ENCODE measurements around the gene CHN1. TPM values are rescaled to one million over a fixed set of nuclear protein-coding genes. Genes with fewer than 3 reads are reported as not detected.
A peak's percentile ranks its signal among the peaks of the same experiment; 100 is the strongest.

Gene CHN1
- total RNA-seq, 1 donor, result 0.54 TPM

DNA sequence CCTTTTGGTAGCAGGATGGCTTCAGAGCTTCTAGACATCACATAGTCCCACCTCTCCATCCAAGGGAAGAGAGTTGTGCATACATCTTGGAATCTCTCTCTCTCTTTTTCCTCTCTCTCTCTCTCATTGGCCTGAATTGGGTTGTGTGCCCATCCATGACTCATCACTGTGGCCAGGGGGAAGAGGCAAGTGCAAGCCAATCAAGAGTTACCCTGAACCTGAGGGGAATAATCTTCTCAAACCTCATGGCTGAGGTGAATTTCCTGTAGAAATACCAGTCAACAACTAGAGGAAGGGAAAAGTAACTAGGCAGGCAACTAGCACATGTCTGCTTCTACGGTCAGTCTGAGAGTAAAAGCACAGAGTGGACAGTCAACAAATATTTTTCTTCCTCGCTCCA lies 7.3 kb upstream of the CHN1 start:
- no peak for DNase-seq (ENCODE audit: low read depth in 2 of 3, low spot score in 2 of 3)

- DNase-seq (ENCODE audit: low read depth in 2 of 3, low spot score in 2 of 3), result no peak
These were observed 6.3 kb upstream of the CHN1 start for GRCh38 chr2:175011505-175011904.

GRCh38 chr2:175010848-175011254 lies 5.7 kb upstream of the CHN1 start:
- no peak for DNase-seq (ENCODE audit: low read depth in 2 of 3, low spot score in 2 of 3)

DNA sequence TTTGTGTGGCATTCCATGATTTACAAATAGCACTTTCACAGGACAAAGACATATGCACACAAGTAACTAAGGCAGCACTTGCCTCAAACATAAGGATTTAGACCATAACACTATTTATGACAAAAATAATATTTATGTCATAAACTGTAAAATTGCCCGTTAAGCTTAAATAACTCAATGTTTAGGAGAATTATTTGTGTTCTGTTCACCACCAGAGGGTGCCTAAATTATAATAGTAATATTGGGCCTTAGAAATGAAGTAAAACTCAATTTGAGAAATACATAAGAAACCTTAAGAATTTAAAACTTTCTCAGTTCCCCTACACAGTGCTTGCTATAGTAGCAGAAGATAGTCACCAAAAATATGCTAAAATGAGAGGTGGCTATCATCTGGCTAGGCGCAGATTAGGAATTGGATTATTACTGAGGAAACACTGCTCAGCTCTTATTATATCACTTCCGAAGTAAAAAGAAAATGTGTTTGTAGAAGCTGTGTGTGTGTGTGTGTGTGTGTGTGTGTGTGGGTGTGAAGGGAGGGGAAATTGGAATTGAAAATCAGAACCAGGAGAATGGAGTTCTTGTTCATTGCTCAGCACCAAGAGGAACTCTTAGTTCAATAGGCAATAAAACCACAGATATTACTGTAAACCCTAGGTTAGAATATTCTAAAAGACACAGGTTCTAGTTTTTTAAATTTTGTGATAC lies 4.9 kb upstream of the CHN1 start:
- no peak for DNase-seq (ENCODE audit: low read depth in 2 of 3, low spot score in 2 of 3)

GRCh38 chr2:175008801-175009495 lies 3.8 kb upstream of the CHN1 start:
- DNase-seq (ENCODE audit: low read depth in 2 of 3, low spot score in 2 of 3), result no peak

DNA sequence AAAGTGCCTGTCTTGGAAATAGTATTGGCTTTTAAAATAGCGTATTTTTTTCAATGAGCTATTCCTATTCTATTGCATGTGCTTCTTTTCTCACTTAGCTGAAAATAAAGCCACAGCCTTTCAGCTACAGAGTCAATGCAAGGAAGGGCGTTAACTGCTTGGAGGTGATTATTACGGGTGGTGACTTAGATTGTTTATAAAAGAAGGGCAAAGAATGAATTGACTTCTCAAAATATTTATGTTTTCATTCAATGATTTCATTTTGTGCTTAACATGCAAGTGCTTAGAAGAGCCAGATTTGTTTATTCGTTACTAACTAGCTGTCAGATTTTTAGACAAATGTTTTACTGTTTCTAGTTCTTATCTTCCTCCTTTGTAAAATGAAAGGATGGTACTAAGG lies 2.8 kb upstream of the CHN1 start:
- no peak for DNase-seq (ENCODE audit: low read depth in 2 of 3, low spot score in 2 of 3)

- no peak for DNase-seq (ENCODE audit: low read depth in 2 of 3, low spot score in 2 of 3)
These were observed 2.3 kb upstream of the CHN1 start for GRCh38 chr2:175007510-175007909.

DNA sequence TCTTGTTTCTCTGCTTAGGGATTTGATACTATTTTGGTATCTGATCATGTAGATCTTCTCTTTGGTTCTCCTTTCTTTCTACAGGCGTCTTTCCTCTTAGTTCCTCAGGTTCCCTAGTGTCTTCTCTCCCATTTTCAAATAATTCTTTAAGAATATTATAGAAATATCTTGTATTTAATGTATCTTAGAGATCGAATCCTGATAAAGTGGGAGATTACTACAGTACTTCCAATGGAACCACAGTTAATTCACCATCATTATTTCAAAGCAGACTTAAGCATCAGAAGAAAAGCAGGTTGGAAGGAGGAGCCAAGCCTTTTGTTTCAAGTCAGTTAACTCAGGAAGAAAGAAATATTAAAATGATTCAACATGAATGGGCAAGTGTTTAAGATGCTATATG lies 1.1 kb upstream of the CHN1 start:
- DNase-seq (ENCODE audit: low read depth in 2 of 3, low spot score in 2 of 3), result no peak

DNA sequence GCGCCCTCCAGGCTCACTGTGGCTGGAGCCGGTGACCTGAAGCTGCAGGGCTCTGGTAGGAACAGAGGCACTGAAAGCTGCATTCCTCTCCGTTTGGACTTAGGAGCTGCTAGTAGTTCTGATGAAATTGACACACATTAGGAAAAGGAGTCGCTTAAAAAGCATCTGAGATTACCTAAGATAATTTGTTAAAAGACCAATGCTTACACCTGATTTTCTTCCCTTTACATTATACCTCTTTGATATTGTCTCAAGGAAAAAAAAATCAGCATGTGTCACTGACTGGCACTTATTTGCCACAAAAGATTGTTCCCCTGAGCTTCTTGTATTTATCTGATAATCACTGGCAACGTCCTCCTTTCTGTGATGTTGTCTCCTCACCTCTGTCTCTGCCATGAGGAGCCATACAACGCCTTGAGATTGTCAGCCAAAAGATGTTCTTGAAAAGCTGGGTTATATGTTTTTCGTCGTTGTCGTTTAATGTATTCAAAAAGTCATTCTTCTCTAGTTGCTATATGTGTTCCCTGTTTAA lies 618 bp upstream of the CHN1 start:
- no peak for DNase-seq (ENCODE audit: low read depth in 2 of 3, low spot score in 2 of 3)

- no peak for DNase-seq (ENCODE audit: low read depth in 2 of 3, low spot score in 2 of 3)
These were observed 526 bp downstream of the CHN1 start for GRCh38 chr2:175004730-175004979.

GRCh38 chr2:175003875-175004729 lies 1.1 kb downstream of the CHN1 start:
- peak in 1 of 3 donors; percentile 30 for DNase-seq (ENCODE audit: low read depth in 2 of 3, low spot score in 2 of 3)

- no peak for DNase-seq (ENCODE audit: low read depth in 2 of 3, low spot score in 2 of 3)
These were observed 2.5 kb downstream of the CHN1 start for GRCh38 chr2:175002547-175003274.

DNA sequence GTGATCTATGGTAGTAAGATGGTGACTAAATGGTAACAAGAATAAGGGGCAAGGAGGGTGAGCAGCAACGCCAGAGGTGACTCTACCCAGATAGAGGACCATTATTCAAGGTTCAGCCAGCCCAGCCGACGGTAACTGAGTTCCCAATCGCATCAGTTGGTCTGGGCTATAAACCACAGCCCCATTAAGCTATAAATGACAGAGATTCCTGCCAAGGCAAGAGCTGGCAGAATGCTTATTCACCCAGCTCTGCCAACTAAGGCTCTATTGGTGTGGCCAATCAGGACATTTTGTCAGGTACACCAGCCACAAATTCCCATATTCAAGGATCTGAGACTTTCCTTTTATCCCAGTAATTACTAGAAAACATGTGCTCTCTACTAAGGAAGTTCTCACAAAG lies 3.6 kb downstream of the CHN1 start:
- DNase-seq (ENCODE audit: low read depth in 2 of 3, low spot score in 2 of 3), result no peak

DNA sequence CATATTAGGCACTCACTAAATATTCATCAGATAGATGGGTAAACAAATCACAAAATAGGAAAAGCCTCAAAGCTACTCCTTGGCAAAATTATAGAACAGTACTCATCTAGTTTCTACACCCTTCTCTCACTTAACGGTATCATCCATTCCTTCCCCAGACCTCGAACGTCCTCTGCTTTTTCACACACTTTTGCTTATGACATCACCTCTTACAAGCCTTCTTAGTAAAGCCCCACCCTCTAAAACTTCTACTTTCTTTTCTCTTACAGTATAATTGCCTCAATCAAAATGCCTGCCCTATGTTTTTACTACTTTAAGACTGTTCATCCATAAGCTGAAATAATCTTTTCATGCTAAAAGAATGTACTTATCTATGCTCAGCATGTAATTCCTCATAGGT lies 8.1 kb downstream of the CHN1 start:
- no peak for DNase-seq (ENCODE audit: low read depth in 2 of 3, low spot score in 2 of 3)

DNA sequence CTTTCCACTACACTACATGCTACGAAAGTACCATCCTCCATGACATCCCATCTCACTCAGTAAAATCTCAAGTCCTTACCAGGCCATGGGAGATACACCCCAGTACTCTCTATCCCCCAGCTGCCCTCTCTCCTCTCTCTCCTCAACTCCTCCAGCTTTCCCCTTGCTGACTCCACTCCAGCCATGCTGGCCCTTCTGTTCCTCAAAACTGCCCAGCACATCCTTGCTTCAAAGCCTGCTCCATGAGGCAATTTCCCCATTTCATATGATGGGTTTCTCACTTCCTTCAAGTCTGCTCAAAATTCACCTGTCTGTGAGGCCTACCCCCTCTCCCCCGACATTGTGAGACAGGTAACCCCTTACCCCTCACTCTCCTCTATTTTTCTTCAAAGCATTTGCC lies 8.6 kb downstream of the CHN1 start:
- DNase-seq (ENCODE audit: low read depth in 2 of 3, low spot score in 2 of 3), result no peak

- DNase-seq (ENCODE audit: low read depth in 2 of 3, low spot score in 2 of 3), result no peak
These were observed 10.8 kb downstream of the CHN1 start for GRCh38 chr2:174994381-174994780.

DNA sequence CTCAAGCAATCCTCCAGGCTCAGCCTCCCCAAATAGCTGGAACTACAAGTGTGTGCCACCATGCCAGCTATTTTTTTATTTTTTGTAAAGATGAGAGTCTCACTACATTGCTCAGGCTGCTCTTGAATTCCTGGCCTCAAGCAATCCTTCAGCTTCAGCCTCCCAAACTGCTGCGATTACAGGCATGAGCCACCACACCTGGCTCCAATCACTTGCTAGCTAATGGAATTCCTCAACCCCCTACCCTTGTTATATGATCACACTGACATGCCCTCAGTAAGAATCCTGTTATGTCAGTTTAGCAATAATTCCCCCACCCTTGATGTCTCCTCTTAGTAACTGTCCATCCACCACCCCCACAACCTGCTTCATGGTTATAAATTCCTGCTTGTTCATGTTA lies 12.3 kb downstream of the CHN1 start:
- no peak for DNase-seq (ENCODE audit: low read depth in 2 of 3, low spot score in 2 of 3)

DNA sequence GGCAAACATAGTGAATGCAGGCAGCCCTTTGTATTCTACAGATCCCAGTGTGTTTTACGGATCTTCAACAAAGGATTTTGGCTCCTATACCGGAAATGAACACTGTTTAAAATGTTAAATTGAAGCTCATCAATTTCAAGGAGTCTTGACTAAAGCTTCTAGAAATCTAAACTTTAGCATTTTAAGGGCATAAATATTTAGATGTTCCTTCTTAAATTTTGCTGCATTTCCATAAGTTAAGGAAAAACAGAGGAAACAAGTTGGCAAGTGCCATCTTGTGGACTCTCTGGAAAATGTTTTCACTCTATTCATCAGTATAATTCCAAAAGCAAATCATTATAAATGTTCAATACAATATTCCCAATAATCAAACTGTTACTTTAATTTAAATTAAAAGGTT lies 19.6 kb downstream of the CHN1 start:
- peak in 1 of 3 donors; percentile 13 for DNase-seq (ENCODE audit: low read depth in 2 of 3, low spot score in 2 of 3)

DNA sequence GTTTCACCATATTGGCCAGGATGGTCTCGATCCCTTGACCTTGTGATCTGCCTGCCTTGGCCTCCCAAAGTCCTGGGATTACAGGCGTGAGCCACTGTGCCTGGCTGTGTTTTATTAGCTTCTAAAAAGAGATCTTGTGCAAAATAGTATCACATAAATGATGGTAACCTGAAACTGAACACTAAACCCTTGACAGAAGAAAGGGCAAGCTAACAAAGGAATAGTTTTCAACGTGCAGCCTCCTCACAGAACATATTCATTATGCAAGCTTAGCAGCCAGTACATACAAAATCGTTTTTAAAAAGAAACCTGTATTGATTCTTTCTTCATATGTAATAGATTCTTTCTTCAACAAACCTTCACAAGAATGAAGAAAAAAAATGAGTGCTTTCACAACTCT lies 20.6 kb downstream of the CHN1 start:
- DNase-seq (ENCODE audit: low read depth in 2 of 3, low spot score in 2 of 3), result no peak

- no peak for DNase-seq (ENCODE audit: low read depth in 2 of 3, low spot score in 2 of 3)
These were observed 23.9 kb downstream of the CHN1 start for GRCh38 chr2:174981331-174981730.

GRCh38 chr2:174979996-174980395 lies 25.2 kb downstream of the CHN1 start:
- DNase-seq (ENCODE audit: low read depth in 2 of 3, low spot score in 2 of 3), result no peak

All from hematopoietic multipotent progenitor cell (in vitro differentiated cells).